Stimulated activated CD4-positive, alpha-beta T cell treated with anti-CD3 and anti-CD28 coated beads, Interleukin-4, amount 100 ng/mL, for 1 hour (primary cell): Measurements from ENCODE around the gene KMT5C.

ENCODE experiments used
- DNase-seq: peaks from one replicate; pipeline ENCODE4 v3.0.0-alpha.2; 2020

Gene KMT5C

GRCh38 chr19:55339105-55339888 lies at the start of gene KMT5C:
Gene KMT5C (plus strand): TSS chr19:55339876. CDS start chr19:55341937, 2,061 bp downstream.
- DNase-seq: peak; percentile 100

- no peak for DNase-seq
Observed at GRCh38 chr19:55297267-55297666, 42.4 kb upstream of the KMT5C start.

GRCh38 chr19:55299991-55300390 lies 39.7 kb upstream of the KMT5C start:
- DNase-seq: no peak

- DNase-seq: no peak
Observed at GRCh38 chr19:55300886-55301458, 38.7 kb upstream of the KMT5C start.

GRCh38 chr19:55301459-55302317 lies 38.0 kb upstream of the KMT5C start:
- DNase-seq: peak; percentile 97

- no peak for DNase-seq
Observed at GRCh38 chr19:55302318-55302703, 37.4 kb upstream of the KMT5C start.

GRCh38 chr19:55303477-55303876 lies 36.2 kb upstream of the KMT5C start:
- DNase-seq: no peak

GRCh38 chr19:55304279-55304978 lies 35.2 kb upstream of the KMT5C start:
- peak; percentile 18 for DNase-seq

GRCh38 chr19:55304980-55305379 lies 34.7 kb upstream of the KMT5C start:
- no peak for DNase-seq

GRCh38 chr19:55305491-55305890 lies 34.2 kb upstream of the KMT5C start:
- peak; percentile 55 for DNase-seq

- no peak for DNase-seq
Observed at GRCh38 chr19:55305983-55306562, 33.6 kb upstream of the KMT5C start.

- no peak for DNase-seq
Observed at GRCh38 chr19:55306712-55307111, 33.0 kb upstream of the KMT5C start.

- DNase-seq: no peak
Observed at GRCh38 chr19:55308281-55308680, 31.4 kb upstream of the KMT5C start.

- DNase-seq: no peak
Observed at GRCh38 chr19:55309448-55309847, 30.2 kb upstream of the KMT5C start.

GRCh38 chr19:55310498-55310897 lies 29.2 kb upstream of the KMT5C start:
- no peak for DNase-seq

- no peak for DNase-seq
Observed at GRCh38 chr19:55311397-55311796, 28.3 kb upstream of the KMT5C start.

- DNase-seq: no peak
Observed at GRCh38 chr19:55311797-55312196, 27.9 kb upstream of the KMT5C start.

- no peak for DNase-seq
Observed at GRCh38 chr19:55312621-55313512, 26.8 kb upstream of the KMT5C start.

- DNase-seq: no peak
Observed at GRCh38 chr19:55314396-55314795, 25.3 kb upstream of the KMT5C start.

GRCh38 chr19:55315956-55316525 lies 23.6 kb upstream of the KMT5C start:
- no peak for DNase-seq

- DNase-seq: no peak
Observed at GRCh38 chr19:55316646-55317045, 23.0 kb upstream of the KMT5C start.
